Muscle of arm (tissue), 12 donors: Measurements from ENCODE around the gene TJAP1. TPM values are rescaled to one million over a fixed set of nuclear protein-coding genes. Genes with fewer than 3 reads are reported as not detected.
A peak's percentile ranks its signal among the peaks of the same experiment; 100 is the strongest.
"Not testable (repeated sequence)": the region's sequence is repeated elsewhere in the genome, so short reads cannot be mapped to it uniquely, and the experiment has no call there.

ENCODE experiments used
- DNase-seq: peaks from one replicate; pipeline ENCODE4 v3.0.0-alpha.2; 2013
- polyA plus RNA-seq, 12 donors: library from polyadenylated mRNA; unstranded; fragments of 120-200 nt; gene quantifications; one replicate each; pipeline ENCODE4 v1.2.1, GENCODE V29; 2013; ENCODE audit not compliant: insufficient read length in 12 of 12

TJAP1 gene
- polyA plus RNA-seq, 12 donors: 21.2 to 38.0 (median 25.5) TPM; not detected in 1

- no peak for DNase-seq
Measured at GRCh38 chr6:43476746-43477145, 624 bp upstream of the TJAP1 start.

- no peak for DNase-seq
Measured at GRCh38 chr6:43478008-43478372, 620 bp downstream of the TJAP1 start.

- no peak for DNase-seq
Measured at GRCh38 chr6:43481075-43481474, 3.7 kb downstream of the TJAP1 start.

GRCh38 chr6:43481591-43482236 lies 4.3 kb downstream of the TJAP1 start:
- no peak for DNase-seq

GRCh38 chr6:43488667-43489276 lies 11.4 kb downstream of the TJAP1 start:
- DNase-seq: no peak

- no peak for DNase-seq
Measured at GRCh38 chr6:43489277-43490072, 12.1 kb downstream of the TJAP1 start.

- DNase-seq: no peak
Measured at GRCh38 chr6:43490523-43490939, 13.2 kb downstream of the TJAP1 start.

GRCh38 chr6:43491750-43492661 lies 14.6 kb downstream of the TJAP1 start:
- peak; percentile 60 for DNase-seq

- DNase-seq: no peak
Measured at GRCh38 chr6:43492673-43493072, 15.3 kb downstream of the TJAP1 start.

- no peak for DNase-seq
Measured at GRCh38 chr6:43493230-43493629, 15.9 kb downstream of the TJAP1 start.

- no peak for DNase-seq
Measured at GRCh38 chr6:43493833-43494232, 16.5 kb downstream of the TJAP1 start.

- DNase-seq: no peak
Measured at GRCh38 chr6:43494321-43494720, 17.0 kb downstream of the TJAP1 start.

- no peak for DNase-seq
Measured at GRCh38 chr6:43494766-43495165, 17.4 kb downstream of the TJAP1 start.

GRCh38 chr6:43495409-43495941 lies 18.1 kb downstream of the TJAP1 start:
- DNase-seq: no peak

GRCh38 chr6:43496370-43497128 lies 19.2 kb downstream of the TJAP1 start:
- DNase-seq: no peak

GRCh38 chr6:43497129-43497396 lies 19.7 kb downstream of the TJAP1 start:
- DNase-seq: no peak

- DNase-seq: no peak
Measured at GRCh38 chr6:43497689-43498088, 20.3 kb downstream of the TJAP1 start.

GRCh38 chr6:43498291-43498690 lies 20.9 kb downstream of the TJAP1 start:
- DNase-seq: not testable (repeated sequence)

- DNase-seq: no peak
Measured at GRCh38 chr6:43499028-43499815, 21.9 kb downstream of the TJAP1 start.

- DNase-seq: no peak
Measured at GRCh38 chr6:43500921-43501320, 23.6 kb downstream of the TJAP1 start.
